ENCODE measurements around the gene OLFM1.

DNA sequence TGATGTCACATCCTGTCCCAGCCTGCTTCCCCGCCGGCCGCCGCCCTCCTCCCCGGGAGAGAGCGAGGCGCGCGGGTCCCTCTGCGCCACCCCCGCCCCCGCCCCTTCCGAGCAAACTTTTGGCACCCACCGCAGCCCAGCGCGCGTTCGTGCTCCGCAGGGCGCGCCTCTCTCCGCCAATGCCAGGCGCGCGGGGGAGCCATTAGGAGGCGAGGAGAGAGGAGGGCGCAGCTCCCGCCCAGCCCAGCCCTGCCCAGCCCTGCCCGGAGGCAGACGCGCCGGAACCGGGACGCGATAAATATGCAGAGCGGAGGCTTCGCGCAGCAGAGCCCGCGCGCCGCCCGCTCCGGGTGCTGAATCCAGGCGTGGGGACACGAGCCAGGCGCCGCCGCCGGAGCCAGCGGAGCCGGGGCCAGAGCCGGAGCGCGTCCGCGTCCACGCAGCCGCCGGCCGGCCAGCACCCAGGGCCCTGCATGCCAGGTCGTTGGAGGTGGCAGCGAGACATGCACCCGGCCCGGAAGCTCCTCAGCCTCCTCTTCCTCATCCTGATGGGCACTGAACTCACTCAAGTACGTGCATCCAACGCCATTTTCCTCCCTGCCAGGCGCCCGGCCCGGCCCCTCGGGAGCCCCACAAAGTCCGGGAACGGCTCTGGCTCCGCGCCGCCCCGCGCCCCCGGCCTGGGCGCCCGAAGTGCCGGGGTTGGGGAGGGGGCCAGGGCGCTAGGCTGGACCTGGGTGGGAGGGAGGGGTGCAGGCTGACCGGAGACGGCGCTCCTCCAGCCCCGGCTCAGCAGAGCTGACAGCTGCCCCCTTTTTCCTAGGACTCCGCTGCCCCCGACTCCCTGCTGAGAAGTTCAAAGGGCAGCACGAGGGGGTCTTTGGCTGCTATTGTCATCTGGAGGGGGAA lies 12.0 kb upstream of the OLFM1 start:
- TF ChIP-seq POLR2AphosphoS5 (IDR thresholded peaks at IDR 0.05; ENCODE audit: borderline replicate concordance, low read depth, low read length) (peak; percentile 56; the same call in 1 of the 2 replicates), EZH2 (IDR thresholded peaks at IDR 0.05) (no peak)

All from SK-N-MC (cell line).